ENCODE data around the gene POLR3A. TPM values are rescaled to one million over a fixed set of nuclear protein-coding genes. Genes with fewer than 3 reads are reported as not detected.
"Not testable (repeated sequence)": the region's sequence is repeated elsewhere in the genome, so short reads cannot be mapped to it uniquely, and the experiment has no call there.

POLR3A gene
- 21.9 and 24.2 TPM in 2 replicates for total RNA-seq

GRCh38 chr10:78029269-78030226 is at the start of gene POLR3A:
Gene POLR3A, minus strand, starts transcription at chr10:78029515. Its CDS starts 108 bp downstream, at chr10:78029407.
- intact Hi-C loops (cut with micrococcal nuclease), result loop anchor here (1.0 to 10.0 kb wide), 8 partner anchors 102 to 1418 kb away; partner anchors contain the start of genes DLG5, PPIF and ZCCHC24

- intact Hi-C loops (cut with micrococcal nuclease), result no loop called here
Observed at GRCh38 chr10:78078539-78079330, 49.4 kb upstream of the POLR3A start.

- intact Hi-C loops (cut with micrococcal nuclease), result not testable (repeated sequence)
Observed at GRCh38 chr10:78075806-78076205, 46.5 kb upstream of the POLR3A start.

GRCh38 chr10:78072504-78072903 is 43.2 kb upstream of the POLR3A start:
- intact Hi-C loops (cut with micrococcal nuclease), result no loop called here

GRCh38 chr10:78071857-78072179 is 42.5 kb upstream of the POLR3A start:
- intact Hi-C loops (cut with micrococcal nuclease), result no loop called here

- intact Hi-C loops (cut with micrococcal nuclease), result no loop called here
Observed at GRCh38 chr10:78071140-78071856, 42.0 kb upstream of the POLR3A start.

- intact Hi-C loops (cut with micrococcal nuclease), result no loop called here
Observed at GRCh38 chr10:78070726-78071125, 41.4 kb upstream of the POLR3A start.

GRCh38 chr10:78070064-78070463 is 40.7 kb upstream of the POLR3A start:
- intact Hi-C loops (cut with micrococcal nuclease), result not testable (repeated sequence)

- intact Hi-C loops (cut with micrococcal nuclease), result no loop called here
Observed at GRCh38 chr10:78069151-78069550, 39.8 kb upstream of the POLR3A start.

GRCh38 chr10:78066728-78067430 is 37.6 kb upstream of the POLR3A start:
- intact Hi-C loops (cut with micrococcal nuclease), result no loop called here

GRCh38 chr10:78066012-78066411 is 36.7 kb upstream of the POLR3A start:
- intact Hi-C loops (cut with micrococcal nuclease), result no loop called here

GRCh38 chr10:78065611-78066010 is 36.3 kb upstream of the POLR3A start:
- intact Hi-C loops (cut with micrococcal nuclease), result no loop called here

GRCh38 chr10:78064919-78065318 is 35.6 kb upstream of the POLR3A start:
- intact Hi-C loops (cut with micrococcal nuclease), result not testable (repeated sequence)

- intact Hi-C loops (cut with micrococcal nuclease), result no loop called here
Observed at GRCh38 chr10:78063236-78063635, 33.9 kb upstream of the POLR3A start.

GRCh38 chr10:78062296-78062695 is 33.0 kb upstream of the POLR3A start:
- intact Hi-C loops (cut with micrococcal nuclease), result no loop called here

- intact Hi-C loops (cut with micrococcal nuclease), result no loop called here
Observed at GRCh38 chr10:78059906-78060702, 30.8 kb upstream of the POLR3A start.

- intact Hi-C loops (cut with micrococcal nuclease), result no loop called here
Observed at GRCh38 chr10:78058562-78058961, 29.2 kb upstream of the POLR3A start.

- intact Hi-C loops (cut with micrococcal nuclease), result no loop called here
Observed at GRCh38 chr10:78053211-78053868, 24.0 kb upstream of the POLR3A start.

- intact Hi-C loops (cut with micrococcal nuclease), result loop anchor here (5.0 to 10.0 kb wide), 3 partner anchors 105 to 1017 kb away; partner anchors contain the start of gene ZMIZ1
Observed at GRCh38 chr10:78049851-78050250, 20.5 kb upstream of the POLR3A start.

All from T-helper 2 cell treated with Interferon-gamma antibody and Interleukin-4, amounts not matched to agents 100 ng/mL and 5 ng/mL, for 36 hours (primary cell).